Occipital lobe (tissue), 2 donors: ENCODE measurements around the gene WWOX. TPM values are rescaled to one million over a fixed set of nuclear protein-coding genes. Genes with fewer than 3 reads are reported as not detected.
"Not testable (repeated sequence)": the region's sequence is repeated elsewhere in the genome, so short reads cannot be mapped to it uniquely, and the experiment has no call there.

ENCODE experiments used
- DNase-seq: peaks from one replicate; lab custom pipeline; 2025; lab: John Stamatoyannopoulos, UW
- total RNA-seq: library from RNA; depleted of rRNA; stranded (reverse); fragments of >200 nt; gene quantifications from one replicate; pipeline ENCODE4 v1.2.3, GENCODE V29; 2014

The WWOX gene
- total RNA-seq, 1 donor from 2014 or later = 20.9 TPM

DNA sequence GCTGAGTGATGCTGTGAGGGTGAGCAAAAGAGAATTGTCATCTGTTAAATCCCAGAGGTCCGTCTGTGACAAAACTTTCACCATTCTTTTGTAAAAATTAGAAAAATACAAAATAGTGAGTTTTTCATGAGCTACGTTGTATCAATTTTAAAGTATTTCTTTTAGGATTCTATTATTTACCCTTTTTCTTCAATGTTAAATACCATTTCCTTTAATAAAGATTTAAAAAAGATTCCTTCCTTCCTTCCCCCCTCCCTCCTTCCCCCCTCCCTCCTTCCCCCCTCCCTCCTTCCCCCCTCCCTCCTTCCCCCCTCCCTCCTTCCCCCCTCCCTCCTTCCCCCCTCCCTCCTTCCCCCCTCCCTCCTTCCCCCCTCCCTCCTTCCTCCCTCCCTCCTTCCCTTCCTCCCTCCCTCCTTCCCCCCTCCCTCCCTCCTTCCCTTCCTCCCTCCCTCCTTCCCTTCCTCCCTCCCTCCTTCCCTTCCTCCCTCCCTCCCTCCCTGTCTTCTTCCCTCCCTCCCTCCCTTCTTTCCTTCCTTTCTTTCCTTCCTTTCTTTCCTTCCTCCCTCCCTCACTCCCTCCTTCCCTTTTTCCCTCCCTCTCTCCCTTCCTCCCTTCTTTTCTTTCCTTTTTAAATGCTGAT, 505.1 kb downstream of the WWOX start:
- not testable (repeated sequence) for DNase-seq

DNA sequence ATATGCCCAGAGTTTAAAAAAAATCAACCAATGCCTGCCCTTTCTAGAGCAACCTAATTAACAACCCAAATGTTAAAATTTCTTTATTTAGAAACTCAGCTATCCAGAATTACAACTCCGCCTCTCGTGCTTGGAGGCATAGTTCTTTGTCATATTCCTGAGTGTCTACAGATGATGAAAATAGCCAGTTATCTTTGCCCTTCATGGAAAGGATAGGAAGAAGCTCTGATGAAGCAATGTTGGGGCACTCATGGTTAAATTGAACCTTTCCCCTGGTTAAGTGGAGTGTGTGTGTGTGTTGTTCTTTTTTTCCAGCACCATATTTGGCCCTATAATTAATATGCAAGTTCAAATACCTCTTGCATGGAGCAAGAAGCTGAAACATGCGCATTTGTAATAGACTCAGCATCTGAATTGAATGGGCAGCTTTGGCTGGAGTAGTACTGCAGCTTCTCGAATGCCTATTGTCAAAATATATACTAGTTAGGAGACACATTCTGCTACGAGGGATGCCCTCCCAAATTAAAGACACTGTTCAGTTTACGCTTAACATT, 506.2 kb downstream of the WWOX start:
- no peak for DNase-seq

DNA sequence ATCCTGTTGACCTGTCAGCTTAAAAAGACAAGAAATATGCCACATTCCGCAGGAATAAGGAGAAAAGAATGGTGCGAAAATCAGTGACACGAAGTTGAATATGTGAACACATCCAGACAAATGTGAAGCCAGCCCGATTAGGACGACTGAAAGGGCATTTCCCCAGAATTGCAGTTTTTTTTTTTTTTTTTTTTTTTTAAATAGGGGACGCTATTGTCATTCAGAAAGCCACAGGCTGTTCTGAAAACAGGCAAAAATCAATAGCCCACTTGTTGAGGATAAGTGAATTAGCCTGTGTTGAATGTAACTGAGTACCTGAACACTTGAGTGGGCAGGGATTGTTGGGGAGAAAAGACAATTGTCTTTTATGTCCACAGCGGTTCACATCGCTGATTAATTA, 507.1 kb downstream of the WWOX start:
- no peak for DNase-seq

DNA sequence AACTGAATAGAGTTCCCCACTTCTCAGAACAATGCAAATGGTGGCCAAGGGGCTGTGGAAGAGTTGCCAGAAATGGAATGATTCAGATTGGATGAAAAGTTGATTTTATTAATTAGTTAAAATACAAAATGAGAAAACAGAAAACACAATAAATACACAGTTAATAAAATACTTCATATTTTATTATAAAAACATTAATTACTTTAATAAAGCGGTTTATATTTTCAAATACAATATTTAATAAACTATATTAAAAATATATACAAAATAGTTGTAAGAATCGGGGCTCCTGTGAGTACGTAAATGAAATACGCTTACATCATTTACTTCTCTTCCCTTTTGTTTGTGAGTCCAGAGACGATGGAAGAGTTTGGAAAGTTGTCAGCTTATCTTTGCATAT, 507.6 kb downstream of the WWOX start:
- no peak for DNase-seq

DNA sequence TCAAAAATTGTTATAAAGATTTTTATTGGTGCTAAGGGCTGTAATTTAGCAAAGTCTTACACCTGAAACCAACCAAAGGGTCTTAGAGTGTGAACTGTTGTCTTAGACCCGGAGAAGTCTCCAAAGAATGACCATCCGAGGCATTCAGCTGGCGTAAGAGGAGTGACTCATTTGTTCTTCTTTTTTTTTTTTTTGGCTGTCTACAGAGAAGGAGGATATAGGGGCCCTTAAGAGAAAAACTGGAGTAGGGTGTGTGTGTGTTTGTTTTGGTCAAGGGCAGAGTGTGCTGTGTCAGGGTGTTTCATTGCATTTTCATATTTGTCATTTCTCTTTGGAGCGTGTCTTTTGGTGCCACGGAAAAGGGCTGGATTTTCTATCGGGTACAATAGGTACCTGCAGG, 508.0 kb downstream of the WWOX start:
- no peak for DNase-seq

DNA sequence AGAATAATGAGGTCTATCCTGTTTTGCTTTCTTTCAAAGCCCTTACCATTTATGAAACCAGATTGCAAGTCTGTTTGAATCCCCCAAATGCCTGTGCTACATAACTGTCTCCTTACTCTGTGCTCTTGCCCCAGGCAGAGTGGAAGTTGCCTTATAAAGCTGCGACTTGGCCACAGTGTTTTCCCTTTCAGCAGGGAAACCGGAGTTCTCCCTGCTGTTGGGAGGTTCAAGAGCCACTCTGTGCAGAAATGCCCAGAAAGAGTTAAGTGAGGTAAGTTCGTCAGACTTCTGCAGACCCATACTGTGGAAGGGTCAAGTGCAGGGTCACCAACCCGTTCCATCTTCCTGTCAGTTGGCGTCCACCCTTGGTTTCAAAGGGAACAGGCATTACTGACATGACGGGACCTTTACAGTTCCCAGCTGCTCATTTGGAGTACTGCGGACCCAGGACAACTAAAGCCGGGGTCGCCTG, 508.9 kb downstream of the WWOX start:
- no peak for DNase-seq

DNA sequence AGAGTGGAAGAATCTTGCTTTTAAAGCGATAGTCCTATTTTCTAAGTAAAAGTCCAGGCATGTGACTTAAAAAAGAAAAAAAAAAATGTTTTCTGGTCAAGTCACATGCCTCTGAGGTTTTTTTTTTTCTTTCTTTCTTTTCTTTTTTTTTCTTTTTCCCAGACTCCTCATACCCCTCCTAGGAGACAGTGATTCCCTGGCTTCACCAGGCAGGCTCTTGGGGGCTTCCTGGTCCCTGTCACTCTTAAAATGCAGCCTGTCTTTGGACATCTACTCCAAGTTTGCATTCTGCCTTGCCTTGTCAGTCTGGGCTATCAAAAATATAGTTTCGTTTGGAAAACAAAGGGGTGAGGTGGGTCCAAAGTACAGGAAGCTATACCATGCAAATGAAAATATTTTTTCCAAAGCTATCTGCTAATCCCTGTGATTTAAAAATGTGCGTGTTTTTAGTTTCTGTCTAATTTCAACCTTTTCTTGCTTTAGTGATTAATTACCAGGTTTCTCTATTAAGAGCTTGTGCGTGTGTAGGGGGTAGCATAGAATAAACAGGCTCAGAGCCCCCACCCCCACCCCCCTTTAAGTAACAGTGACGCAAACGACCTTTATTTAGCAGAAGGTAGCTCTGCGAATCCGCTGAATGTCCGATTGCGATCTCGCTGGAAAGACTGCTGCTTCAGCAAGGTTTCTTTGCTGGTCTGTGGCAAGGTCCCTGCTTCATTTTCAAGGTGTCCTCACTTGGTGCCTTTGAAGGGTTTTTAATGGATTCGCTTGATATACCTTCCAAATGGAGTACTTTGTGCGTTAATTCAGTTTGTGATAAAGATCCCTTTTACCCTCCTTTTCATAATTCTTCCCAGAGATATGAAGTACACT, 510.2 kb downstream of the WWOX start:
- no peak for DNase-seq

DNA sequence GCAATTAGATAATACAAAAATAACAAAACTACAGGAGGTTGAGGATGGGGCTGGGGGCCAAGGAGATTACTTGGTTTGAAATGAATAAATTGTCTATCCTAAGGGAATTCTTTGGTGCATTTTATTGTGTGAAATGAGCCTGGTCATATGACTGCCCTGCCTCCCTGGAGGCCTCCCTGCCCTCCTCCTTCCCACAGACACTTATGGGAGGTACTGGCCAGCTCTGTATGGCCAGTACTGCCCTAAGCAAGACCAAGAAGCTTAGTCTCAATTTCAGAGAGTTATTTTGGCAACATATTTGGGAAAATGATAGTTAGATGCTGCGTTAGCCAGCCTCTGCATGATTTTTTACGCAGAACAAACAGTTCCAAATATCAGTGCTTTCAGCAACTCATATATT, 511.9 kb downstream of the WWOX start:
- no peak for DNase-seq

DNA sequence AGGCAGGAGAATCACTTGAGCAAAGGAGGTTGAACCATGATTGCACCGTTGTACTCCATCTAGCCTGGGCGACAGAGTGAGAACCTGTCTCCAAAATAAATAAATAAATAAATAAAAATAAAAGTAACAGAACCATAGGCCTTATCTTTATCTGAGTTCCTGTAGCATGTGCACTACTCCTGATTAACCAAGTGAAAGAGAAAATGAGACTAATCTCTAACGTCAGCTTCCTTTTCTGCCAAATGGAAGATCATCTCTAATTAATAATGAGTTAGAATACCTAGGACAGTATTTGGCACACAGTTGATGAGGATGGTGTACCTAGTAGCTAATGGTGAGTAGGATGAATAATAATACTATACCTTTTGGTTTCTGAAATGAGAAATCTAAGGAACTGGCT, 520.4 kb downstream of the WWOX start:
- DNase-seq = no peak

DNA sequence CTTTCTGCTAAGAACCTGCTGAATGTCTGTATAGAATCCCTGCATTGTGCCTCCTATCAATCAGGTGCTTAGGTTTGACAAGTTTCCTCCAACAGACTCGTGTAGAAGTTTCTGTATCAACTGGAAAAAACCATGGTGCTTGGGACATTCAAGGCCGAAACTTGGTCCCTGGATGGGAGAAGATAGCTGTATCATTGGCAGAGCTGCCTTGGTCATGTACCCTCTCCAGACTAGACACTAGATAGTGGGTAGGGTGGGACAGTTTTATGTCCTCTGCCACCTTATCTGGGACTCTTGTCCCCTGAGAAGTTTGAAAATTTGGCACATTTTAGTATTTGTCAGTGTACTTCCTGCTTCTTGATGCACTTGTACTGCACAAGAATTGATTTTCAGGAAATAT, 520.8 kb downstream of the WWOX start:
- DNase-seq = no peak

DNA sequence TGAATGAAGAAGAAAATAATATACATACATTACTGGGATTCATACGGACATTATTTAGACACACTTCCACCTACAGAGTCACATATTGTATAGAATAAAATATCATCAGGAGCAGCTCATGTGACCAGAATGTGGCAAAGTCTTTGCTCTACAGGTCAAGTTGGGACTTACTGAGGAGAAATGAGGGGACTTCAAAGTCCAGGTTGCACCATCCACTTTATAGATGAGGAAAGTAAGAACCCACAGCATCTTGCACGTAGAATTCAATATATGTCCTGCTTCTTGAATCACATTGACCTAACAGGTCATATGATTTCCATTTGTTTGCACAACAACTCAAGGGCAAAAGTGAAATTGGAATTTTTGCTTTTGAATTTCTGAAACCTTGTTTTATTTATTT, 524.3 kb downstream of the WWOX start:
- no peak for DNase-seq

DNA sequence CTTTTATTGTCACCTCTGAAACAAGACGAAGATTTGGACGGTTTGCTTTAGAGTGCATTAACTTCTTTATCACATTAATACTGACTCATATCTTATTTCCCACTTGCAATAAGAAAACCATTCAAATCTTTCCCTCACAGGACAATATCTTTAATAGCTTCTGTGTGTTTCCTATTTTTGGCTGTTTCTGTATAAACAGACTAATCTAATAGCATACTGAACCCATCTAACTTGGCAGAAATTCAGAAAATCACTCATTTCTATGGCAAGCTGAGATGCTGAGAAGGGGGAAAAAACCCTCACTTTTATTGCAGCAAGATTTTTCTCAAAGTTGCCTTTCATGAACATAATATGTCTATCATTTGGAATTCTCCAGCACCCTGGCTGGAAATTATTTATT, 524.9 kb downstream of the WWOX start:
- DNase-seq = no peak

DNA sequence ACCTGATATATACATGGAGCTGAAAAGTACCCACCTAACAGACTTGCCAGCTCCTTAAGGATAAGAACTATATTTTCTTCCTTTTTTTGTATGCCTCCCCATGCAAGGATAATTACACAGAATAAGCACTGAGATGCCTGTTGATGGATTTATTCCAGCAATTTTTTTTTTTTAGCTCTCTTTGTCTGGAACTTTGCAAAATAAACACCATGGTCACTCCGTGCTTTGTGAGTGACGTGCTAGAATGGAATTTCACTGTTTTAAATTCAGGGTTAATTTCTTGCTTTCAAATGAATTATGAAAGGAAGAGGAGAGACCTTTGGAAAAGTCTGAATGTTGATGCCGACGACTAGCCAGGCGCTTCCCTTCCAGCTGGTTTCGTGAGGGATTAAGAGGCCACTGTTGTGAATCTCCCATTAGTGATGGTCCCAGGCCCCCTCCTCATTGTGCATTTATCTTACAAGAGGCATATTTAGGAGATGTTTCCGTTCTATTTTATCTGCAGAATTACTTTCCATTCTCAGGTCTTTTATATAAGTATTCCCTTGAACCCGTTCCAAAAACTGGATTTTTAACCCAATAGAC, 529.1 kb downstream of the WWOX start:
- DNase-seq = no peak

DNA sequence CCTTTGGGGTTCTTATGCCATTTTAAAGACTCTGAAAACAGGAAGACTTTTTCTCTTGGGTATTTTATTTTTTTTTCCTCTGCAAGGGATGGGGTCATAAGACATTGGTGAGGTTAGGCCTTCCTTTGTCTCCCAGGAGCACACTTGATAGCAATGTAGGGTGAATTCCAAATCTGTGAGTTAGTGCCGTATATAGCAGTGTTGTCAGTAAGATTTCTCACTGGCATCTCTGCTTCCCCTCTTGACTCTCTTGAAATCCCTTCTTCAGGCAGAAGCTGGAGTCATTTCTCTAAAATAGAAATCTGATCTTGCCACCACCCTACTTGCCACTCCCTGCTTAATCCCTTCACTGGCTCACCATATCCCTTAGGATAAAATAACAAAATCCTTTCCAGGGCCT, 529.7 kb downstream of the WWOX start:
- DNase-seq = no peak

DNA sequence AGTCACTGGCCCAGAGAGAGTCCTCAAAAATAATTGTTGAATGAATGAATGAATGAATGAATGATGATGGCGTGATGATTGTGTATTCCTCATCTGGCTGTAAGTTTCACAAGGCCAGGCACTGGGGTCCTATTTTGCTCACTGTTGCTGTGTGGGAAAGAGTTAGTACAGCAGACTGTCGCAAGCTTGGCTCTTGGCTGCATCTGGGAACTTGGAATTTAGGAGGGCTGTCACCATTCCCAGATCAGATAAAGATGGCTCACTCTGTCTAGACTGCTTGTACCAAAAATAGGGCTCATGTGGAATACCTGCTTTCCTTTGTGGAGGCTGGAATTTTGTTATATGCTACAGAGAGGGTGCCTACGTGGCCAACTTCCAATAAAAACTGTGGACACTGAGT, 530.6 kb downstream of the WWOX start:
- DNase-seq = no peak

DNA sequence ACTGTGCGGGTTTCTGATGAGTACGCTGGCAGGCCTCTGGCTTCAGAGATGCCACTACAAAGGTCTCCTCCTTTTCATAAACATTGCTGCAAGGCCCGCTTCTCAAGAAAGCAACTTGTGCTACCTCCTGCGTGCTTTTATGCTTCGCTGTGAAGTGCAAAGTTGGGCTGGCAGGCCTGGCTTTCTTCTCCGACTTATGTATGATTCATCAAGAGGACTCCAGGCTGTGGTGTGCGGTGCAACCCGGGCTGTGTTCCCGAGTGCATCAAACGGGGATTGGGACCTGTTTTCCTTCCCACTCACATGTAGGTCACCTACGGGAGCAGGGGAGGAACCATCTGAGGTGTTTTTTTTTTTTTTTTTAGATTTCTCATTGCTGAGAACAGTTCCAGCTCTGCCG, 534.1 kb downstream of the WWOX start:
- DNase-seq = no peak

DNA sequence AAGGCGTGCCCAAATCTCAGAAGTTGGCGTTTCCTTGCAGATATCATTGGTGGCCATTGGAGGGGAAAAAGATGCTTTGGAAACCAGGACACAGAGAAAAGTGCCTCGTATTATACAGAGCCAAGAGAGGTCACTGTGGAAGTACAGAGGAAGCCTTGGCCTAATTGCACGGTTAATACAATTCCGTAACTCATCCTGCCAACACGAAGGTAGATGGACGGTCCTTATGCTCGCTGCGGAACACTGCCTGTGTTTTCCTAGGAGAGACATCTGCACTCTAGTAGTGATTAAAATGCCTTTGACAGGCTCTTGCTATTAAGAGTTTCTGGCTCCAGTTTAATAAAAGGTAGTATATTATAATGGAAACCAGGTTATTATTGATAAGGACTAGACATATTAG, 536.4 kb downstream of the WWOX start:
- DNase-seq = no peak

DNA sequence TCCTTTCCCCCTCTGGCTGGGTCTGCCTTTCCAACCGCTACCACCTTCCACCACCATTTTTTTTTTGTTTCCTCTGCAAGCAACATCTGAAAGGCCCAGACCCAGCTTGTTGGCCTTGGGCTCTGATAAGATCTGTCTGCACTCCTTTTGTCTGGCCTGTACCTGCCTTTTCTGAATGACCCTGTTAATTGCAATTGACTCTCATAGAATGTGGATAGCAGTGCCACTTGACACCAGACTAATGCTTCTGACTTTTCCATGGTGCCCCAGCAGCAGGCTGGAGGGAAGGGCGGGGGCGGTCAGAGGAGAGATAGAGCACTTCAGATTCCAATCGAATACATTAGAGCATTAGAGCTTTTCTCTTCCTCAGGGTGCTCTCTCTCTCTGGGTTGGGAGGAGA, 538.9 kb downstream of the WWOX start:
- no peak for DNase-seq

DNA sequence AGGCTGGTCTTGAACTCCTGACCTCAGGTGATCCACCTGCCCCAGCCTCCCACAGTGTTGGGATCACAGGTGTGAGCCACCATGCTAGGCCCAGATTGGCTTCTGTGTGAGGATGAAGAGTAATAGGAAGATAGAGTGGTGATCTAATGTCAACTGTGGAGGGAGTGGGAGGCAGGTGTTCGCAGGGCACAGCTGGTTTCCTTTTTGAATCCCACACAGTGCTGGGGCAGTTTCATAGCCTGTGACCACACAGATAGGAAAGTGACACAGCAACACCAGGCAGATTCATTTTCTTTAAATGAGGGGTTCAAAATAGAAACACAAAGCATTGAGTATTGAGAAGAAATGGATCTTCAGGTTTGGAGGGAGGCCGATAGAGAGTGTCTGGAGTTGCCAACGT, 540.3 kb downstream of the WWOX start:
- no peak for DNase-seq

DNA sequence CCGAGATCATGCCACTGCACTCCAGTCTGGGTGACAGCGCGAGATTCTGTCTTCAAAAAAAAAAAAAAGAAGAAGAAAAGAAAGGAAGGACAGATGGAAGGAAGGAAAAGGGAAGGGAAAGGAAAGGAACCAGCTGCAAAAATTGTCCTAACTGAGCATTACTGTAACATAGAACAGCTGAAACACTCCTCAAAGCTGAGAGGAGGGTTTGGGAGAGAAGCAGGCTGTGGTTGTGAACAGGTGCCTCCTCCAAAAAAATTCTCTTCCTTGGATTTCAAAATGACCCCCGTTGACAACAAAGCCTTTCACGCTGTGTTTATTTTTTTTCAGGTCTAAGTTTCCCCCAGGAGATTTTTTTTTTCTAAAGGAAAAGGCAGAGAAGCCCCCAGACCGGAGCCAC, 541.4 kb downstream of the WWOX start:
- no peak for DNase-seq

DNA sequence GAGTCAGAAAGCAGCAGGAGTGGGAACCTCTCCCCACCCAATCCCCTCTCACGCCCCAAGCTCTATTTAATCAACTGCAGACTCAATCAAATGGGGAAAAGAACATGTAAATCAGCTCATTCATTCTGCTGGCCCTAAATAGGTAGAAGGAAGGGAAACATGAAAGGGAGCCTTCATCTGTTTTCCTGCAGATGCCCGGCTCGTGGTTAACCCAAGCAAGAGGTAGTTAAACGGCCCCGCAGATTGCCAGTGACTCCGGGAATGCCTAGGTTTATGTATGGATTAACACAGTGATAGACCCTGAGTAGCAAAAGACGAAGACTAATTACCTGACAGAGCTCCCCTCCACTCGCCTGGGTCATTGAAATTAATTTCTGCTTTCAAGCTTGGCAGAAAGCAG, 542.0 kb downstream of the WWOX start:
- no peak for DNase-seq

DNA sequence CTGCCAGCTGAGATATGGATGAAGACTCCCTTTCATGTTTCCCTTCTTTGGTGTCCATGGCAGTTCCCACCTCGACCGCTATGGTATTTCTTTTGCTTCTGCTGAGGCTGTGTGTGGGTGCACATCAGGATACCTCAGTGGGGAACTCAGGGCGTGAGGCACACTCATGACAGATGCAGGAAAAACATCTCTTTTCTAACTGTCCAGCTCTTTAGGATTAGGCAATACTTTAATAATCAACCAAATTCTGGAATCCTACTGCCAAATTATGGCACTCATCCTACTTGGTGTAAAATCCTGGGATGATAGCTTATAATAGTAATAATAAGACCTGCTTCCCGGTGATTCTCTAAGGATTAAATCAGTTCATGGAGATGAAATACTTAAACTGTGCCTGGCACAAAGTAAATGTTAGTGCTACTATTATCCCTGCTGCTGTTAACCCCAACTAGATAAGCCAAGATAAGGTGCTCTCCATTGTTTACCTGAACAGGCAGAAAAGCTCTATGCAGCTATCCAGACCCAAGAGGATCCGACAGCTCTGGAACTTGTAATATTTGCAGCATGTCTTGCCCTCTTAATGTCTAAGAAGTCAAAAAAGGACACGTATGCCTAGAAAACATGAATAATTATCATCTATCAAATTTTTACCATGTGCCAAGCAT, 543.3 kb downstream of the WWOX start:
- no peak for DNase-seq
